HAP-1 (cell line): ENCODE data around the gene SPOPL.

Source experiments
- DNase-seq, 2 experiments: peaks; one replicate each; pipeline ENCODE4 v3.0.0-alpha.2; 2016 to 2020; ENCODE audit warnings: low spot score in 2 of 2
- H3K27me3 ChIP-seq: fragments of 250-450 bp; sonication (Bioruptor Pico); 2 replicates; pipeline ENCODE4 v1.5.1; 2020; ENCODE audit warnings: low read depth, mild to moderate bottlenecking, moderate library complexity
- H3K36me3 ChIP-seq: fragments of 250-450 bp; sonication (Bioruptor Pico); replicated peaks from 2 replicates; pipeline ENCODE4 v1.5.1; 2020; ENCODE audit warnings: mild to moderate bottlenecking
- H3K4me1 ChIP-seq: fragments of 250-450 bp; sonication (Bioruptor Pico); 2 replicates; pipeline ENCODE4 v1.5.1; 2020; ENCODE audit warnings: mild to moderate bottlenecking
- H3K4me3 ChIP-seq: fragments of 250-450 bp; sonication (Bioruptor Pico); 2 replicates; pipeline ENCODE4 v1.5.1; 2020; ENCODE audit warnings: mild to moderate bottlenecking, moderate library complexity
- H3K9me3 ChIP-seq: fragments of 250-450 bp; sonication (Bioruptor Pico); 2 replicates; pipeline ENCODE4 v1.5.1; 2020; ENCODE audit warnings: mild to moderate bottlenecking, moderate library complexity
- in situ Hi-C: fragments of 300-500 bp; cut with MboI; formaldehyde crosslinking; loops from 3 replicates; pipeline ENCODE4 v1.14.3; 2020; ENCODE audit warnings: low sequenced_read_pairs, inconsistent platforms, mixed read lengths

Gene SPOPL

GRCh38 chr2:138502255-138503086, 901 bp downstream of the SPOPL start:
- in situ Hi-C loops = no loop called here
- Histone ChIP-seq H3K9me3 (no peaks in the 10 kb centered on the region), H3K27me3 (no peaks in the 10 kb centered on the region), H3K36me3 (no peaks in the 10 kb centered on the region), H3K4me3 (peak overlapping the region; percentile 68), H3K4me1 (peaks cover 14% of the 10 kb centered on the region; the same call in 1 of the 2 replicates)
- peak in 1 of 2 experiments; percentile 26 for DNase-seq

- Histone ChIP-seq H3K4me3 (peak overlapping the region; percentile 68), H3K9me3 (no peaks in the 10 kb centered on the region), H3K36me3 (no peaks in the 10 kb centered on the region), H3K27me3 (no peaks in the 10 kb centered on the region), H3K4me1 (peaks cover 14% of the 10 kb centered on the region; the same call in 1 of the 2 replicates)
- peak in 1 of 2 experiments; percentile 4 for DNase-seq
- in situ Hi-C loops = no loop called here
Observed at GRCh38 chr2:138503087-138503442, 1.5 kb downstream of the SPOPL start.

GRCh38 chr2:138503652-138504051, 2.1 kb downstream of the SPOPL start:
- no peak for DNase-seq
- H3K9me3 ChIP-seq = no peaks in the 10 kb centered on the region
- H3K36me3 ChIP-seq = no peaks in the 10 kb centered on the region
- H3K27me3 ChIP-seq = no peaks in the 10 kb centered on the region
- H3K4me1 ChIP-seq = peaks cover 14% of the 10 kb centered on the region; the same call in 1 of the 2 replicates
- peak overlapping the region; percentile 68 for H3K4me3 ChIP-seq
- in situ Hi-C loops = no loop called here

- DNase-seq = no peak
- in situ Hi-C loops = no loop called here
- Histone ChIP-seq H3K4me1 (peaks cover 14% of the 10 kb centered on the region; the same call in 1 of the 2 replicates), H3K9me3 (no peaks in the 10 kb centered on the region), H3K36me3 (no peaks in the 10 kb centered on the region), H3K4me3 (no peak overlapping the region; the same call in 1 of the 2 replicates), H3K27me3 (no peaks in the 10 kb centered on the region)
Observed at GRCh38 chr2:138504092-138504491, 2.5 kb downstream of the SPOPL start.

GRCh38 chr2:138504546-138505235, 3.1 kb downstream of the SPOPL start:
- no peak overlapping the region for H3K4me3 ChIP-seq
- no peaks in the 10 kb centered on the region for H3K27me3 ChIP-seq
- H3K9me3 ChIP-seq = no peaks in the 10 kb centered on the region
- no peak for DNase-seq
- no peaks in the 10 kb centered on the region for H3K36me3 ChIP-seq
- in situ Hi-C loops = no loop called here
- H3K4me1 ChIP-seq = peaks cover 14% of the 10 kb centered on the region; the same call in 1 of the 2 replicates

GRCh38 chr2:138507267-138507666, 5.7 kb downstream of the SPOPL start:
- Histone ChIP-seq H3K9me3 (no peaks in the 10 kb centered on the region), H3K4me1 (peaks cover 9% of the 10 kb centered on the region; the same call in 1 of the 2 replicates), H3K4me3 (no peak overlapping the region), H3K27me3 (no peaks in the 10 kb centered on the region), H3K36me3 (no peaks in the 10 kb centered on the region)
- DNase-seq = no peak
- in situ Hi-C loops = no loop called here

- H3K4me1 ChIP-seq = no peaks in the 10 kb centered on the region
- no peaks in the 10 kb centered on the region for H3K27me3 ChIP-seq
- H3K36me3 ChIP-seq = no peaks in the 10 kb centered on the region
- in situ Hi-C loops = no loop called here
- DNase-seq = no peak
- H3K9me3 ChIP-seq = no peaks in the 10 kb centered on the region
- no peak overlapping the region for H3K4me3 ChIP-seq
Observed at GRCh38 chr2:138510319-138510718, 8.7 kb downstream of the SPOPL start.

- H3K4me1 ChIP-seq = no peaks in the 10 kb centered on the region
- DNase-seq = no peak
- H3K27me3 ChIP-seq = no peaks in the 10 kb centered on the region
- in situ Hi-C loops = no loop called here
- H3K36me3 ChIP-seq = no peaks in the 10 kb centered on the region
- H3K4me3 ChIP-seq = no peak overlapping the region
- no peaks in the 10 kb centered on the region for H3K9me3 ChIP-seq
Observed at GRCh38 chr2:138512672-138513071, 11.1 kb downstream of the SPOPL start.

GRCh38 chr2:138514173-138514572, 12.6 kb downstream of the SPOPL start:
- DNase-seq = no peak
- H3K36me3 ChIP-seq = no peaks in the 10 kb centered on the region
- in situ Hi-C loops = no loop called here
- H3K4me3 ChIP-seq = no peak overlapping the region
- H3K27me3 ChIP-seq = no peaks in the 10 kb centered on the region
- H3K4me1 ChIP-seq = no peaks in the 10 kb centered on the region
- H3K9me3 ChIP-seq = no peaks in the 10 kb centered on the region

GRCh38 chr2:138515092-138515491, 13.5 kb downstream of the SPOPL start:
- H3K27me3 ChIP-seq = no peaks in the 10 kb centered on the region
- in situ Hi-C loops = no loop called here
- no peak for DNase-seq
- H3K4me3 ChIP-seq = no peak overlapping the region
- H3K4me1 ChIP-seq = no peaks in the 10 kb centered on the region
- no peaks in the 10 kb centered on the region for H3K9me3 ChIP-seq
- no peaks in the 10 kb centered on the region for H3K36me3 ChIP-seq

GRCh38 chr2:138516030-138516704, 14.6 kb downstream of the SPOPL start:
- no peaks in the 10 kb centered on the region for H3K9me3 ChIP-seq
- H3K4me3 ChIP-seq = no peak overlapping the region
- DNase-seq = no peak
- no peaks in the 10 kb centered on the region for H3K36me3 ChIP-seq
- in situ Hi-C loops = no loop called here
- H3K4me1 ChIP-seq = no peaks in the 10 kb centered on the region
- H3K27me3 ChIP-seq = no peaks in the 10 kb centered on the region

GRCh38 chr2:138518860-138519259, 17.3 kb downstream of the SPOPL start:
- in situ Hi-C loops = no loop called here
- Histone ChIP-seq H3K4me1 (no peaks in the 10 kb centered on the region), H3K4me3 (no peak overlapping the region), H3K36me3 (no peaks in the 10 kb centered on the region), H3K9me3 (no peaks in the 10 kb centered on the region), H3K27me3 (no peaks in the 10 kb centered on the region)
- no peak for DNase-seq

- Histone ChIP-seq H3K9me3 (no peaks in the 10 kb centered on the region), H3K36me3 (no peaks in the 10 kb centered on the region), H3K27me3 (no peaks in the 10 kb centered on the region), H3K4me1 (no peaks in the 10 kb centered on the region), H3K4me3 (no peak overlapping the region)
- no peak for DNase-seq
- in situ Hi-C loops = no loop called here
Observed at GRCh38 chr2:138521821-138522220, 20.3 kb downstream of the SPOPL start.

GRCh38 chr2:138522556-138522955, 21.0 kb downstream of the SPOPL start:
- H3K9me3 ChIP-seq = no peaks in the 10 kb centered on the region
- no peaks in the 10 kb centered on the region for H3K4me1 ChIP-seq
- in situ Hi-C loops = no loop called here
- no peaks in the 10 kb centered on the region for H3K27me3 ChIP-seq
- DNase-seq = no peak
- no peaks in the 10 kb centered on the region for H3K36me3 ChIP-seq
- no peak overlapping the region for H3K4me3 ChIP-seq
